Measurements from ENCODE around the gene MT1A. TPM values are rescaled to one million over a fixed set of nuclear protein-coding genes. Genes with fewer than 3 reads are reported as not detected.

Gene MT1A
- total RNA-seq, 4 donors from 2014 or later: 18.8 to 365 (median 93.3) TPM; not detected in 1

DNA sequence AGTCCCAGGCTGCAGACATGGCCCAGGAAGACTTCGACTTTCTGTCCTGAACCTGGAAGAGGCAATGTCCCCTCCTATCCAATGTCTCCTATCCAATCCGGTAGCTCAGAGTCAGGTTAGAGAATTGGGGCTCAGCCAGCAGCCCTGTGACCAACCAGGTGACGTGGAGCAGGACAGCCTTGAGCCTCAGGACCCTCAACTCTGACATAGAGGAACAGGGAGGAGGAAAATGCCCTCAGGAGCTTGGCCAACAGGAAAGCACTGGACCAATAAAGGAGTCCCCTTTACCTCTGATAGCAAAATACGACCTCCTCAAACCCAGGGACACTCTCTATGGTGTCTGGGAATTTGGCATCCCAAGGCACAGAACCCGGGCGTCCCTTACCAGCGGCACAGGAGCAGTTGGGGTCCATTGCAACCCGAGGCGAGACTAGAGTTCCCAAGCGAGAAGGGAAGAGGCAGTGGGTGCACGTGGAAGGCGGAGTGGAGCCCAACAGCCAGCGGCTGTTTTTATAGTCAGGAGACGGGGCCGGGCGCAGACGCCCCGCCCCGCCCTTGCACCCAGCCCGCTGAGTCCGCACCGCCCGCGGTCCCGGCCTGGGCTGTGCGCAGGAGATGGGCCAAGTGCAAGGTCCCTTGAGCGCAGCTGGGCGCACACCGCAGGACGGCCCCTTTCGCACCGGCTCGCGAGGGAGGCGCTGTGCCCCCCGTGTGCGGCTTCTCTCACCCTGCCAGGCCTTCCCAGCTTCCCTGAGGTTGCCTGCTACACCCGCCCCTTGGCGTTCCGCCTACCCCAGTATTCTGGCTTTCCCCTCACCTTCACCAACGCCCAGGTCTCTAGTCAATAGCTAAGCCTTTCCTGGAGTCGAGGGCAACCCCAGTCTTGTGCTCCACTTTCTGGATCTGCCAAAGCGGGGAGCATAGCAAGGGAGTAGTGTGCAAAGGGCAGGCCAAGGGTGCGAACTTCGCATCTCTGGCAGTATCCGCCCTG, 29.4 kb downstream of the MT1A start, which contains the start of gene MT1G:
MT1G (minus strand) TSS at position 485 of the 991 bp plus-strand sequence; CDS start at position 413, 72 bp downstream.
- peak in 1 of 2 donors; percentile 54 for TF ChIP-seq EP300 (IDR thresholded peaks at IDR 0.05)
- TF ChIP-seq, protein P1, sequence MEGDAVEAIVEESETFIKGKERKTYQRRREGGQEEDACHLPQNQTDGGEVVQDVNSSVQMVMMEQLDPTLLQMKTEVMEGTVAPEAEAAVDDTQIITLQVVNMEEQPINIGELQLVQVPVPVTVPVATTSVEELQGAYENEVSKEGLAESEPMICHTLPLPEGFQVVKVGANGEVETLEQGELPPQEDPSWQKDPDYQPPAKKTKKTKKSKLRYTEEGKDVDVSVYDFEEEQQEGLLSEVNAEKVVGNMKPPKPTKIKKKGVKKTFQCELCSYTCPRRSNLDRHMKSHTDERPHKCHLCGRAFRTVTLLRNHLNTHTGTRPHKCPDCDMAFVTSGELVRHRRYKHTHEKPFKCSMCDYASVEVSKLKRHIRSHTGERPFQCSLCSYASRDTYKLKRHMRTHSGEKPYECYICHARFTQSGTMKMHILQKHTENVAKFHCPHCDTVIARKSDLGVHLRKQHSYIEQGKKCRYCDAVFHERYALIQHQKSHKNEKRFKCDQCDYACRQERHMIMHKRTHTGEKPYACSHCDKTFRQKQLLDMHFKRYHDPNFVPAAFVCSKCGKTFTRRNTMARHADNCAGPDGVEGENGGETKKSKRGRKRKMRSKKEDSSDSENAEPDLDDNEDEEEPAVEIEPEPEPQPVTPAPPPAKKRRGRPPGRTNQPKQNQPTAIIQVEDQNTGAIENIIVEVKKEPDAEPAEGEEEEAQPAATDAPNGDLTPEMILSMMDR (IDR thresholded peaks at IDR 0.05): no peak
- WGBS, 2 donors: 12 to 15% methylated on average over 44 to 46 of the region's 46 CpGs

DNA sequence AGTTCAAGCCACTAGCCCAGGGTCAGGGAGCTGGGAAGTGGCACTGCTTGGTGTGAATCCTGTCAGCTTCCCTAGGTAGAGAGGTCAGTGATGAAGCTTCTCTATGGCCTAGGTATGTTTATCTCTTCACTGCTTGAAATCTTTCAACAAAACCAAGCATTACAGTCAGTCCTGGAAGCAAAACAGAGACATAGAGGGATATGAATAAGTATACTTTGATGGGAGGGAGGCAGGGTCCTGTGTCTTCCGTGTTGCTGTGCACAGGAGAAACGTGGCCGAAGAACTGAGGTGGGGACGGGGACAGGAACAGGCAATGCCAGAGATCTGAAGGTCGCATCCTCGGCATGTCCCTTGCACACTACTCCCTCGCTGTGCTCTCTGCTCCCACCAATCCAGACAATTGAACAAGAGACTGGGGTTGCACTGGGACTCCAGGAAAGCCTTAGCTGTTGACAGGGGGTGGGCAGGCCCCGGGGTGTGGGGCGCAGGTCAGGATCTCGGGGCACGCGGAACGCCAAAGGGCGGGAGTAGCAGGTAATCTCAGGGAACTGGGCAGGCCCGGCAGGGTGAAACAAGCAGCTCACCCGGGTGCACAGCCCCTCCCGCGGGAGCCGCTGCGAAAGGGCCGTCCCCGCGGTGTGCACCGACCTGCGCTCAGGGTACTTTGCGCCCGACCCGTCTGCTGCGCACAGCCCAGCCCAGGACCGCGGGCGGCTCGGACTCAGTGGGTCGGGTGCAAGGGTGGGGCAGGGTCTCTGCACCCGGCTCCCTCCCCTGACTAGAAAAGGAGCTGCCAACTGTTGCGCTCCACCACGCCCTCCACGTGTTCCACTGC, 30.8 kb downstream of the MT1A start, which contains the start of gene MT1H:
MT1H (plus strand) TSS at position 810 of the 835 bp plus-strand sequence. CDS start 71 bp downstream, outside the sequence.
- WGBS, 2 donors: 14 to 18% methylated on average over 38 of the region's 38 CpGs
- Histone ChIP-seq H3K4me3 (no peak within 1 kb of the TSS), H3K27ac (no peak within 1 kb of the TSS), H3K27me3 (peaks cover 0 to 98% of the 10 kb centered on the region in 2 donors), H3K9me3 (no peaks in the 10 kb centered on the region), H3K36me3 (no peaks in the 10 kb centered on the region), H3K4me1 (peaks cover 0 to 30% (median 9%) of the 10 kb centered on the region in 4 donors)
- TF ChIP-seq POLR2A (IDR thresholded peaks at IDR 0.05) (no peak), EP300 (IDR thresholded peaks at IDR 0.05) (no peak)
- TF ChIP-seq, protein P1 (IDR thresholded peaks at IDR 0.05): no peak
- no peak for DNase-seq (ENCODE audit: low spot score in 2 of 2)

More for the DNA sequence above, 29.4 kb downstream of the MT1A start, which contains the start of gene MT1G:
- Histone ChIP-seq H3K27me3 (peaks cover 0 to 98% of the 10 kb centered on the region in 2 donors), H3K4me3 (peak within 1 kb of the TSS in 3 of 4 donors; percentile 19 to 34 (median 31)), H3K4me1 (peaks cover 0 to 36% (median 12%) of the 10 kb centered on the region in 4 donors), H3K36me3 (no peaks in the 10 kb centered on the region), H3K27ac (no peak within 1 kb of the TSS), H3K9me3 (no peaks in the 10 kb centered on the region)
- no peak for DNase-seq (ENCODE audit: low spot score in 2 of 2)

DNA sequence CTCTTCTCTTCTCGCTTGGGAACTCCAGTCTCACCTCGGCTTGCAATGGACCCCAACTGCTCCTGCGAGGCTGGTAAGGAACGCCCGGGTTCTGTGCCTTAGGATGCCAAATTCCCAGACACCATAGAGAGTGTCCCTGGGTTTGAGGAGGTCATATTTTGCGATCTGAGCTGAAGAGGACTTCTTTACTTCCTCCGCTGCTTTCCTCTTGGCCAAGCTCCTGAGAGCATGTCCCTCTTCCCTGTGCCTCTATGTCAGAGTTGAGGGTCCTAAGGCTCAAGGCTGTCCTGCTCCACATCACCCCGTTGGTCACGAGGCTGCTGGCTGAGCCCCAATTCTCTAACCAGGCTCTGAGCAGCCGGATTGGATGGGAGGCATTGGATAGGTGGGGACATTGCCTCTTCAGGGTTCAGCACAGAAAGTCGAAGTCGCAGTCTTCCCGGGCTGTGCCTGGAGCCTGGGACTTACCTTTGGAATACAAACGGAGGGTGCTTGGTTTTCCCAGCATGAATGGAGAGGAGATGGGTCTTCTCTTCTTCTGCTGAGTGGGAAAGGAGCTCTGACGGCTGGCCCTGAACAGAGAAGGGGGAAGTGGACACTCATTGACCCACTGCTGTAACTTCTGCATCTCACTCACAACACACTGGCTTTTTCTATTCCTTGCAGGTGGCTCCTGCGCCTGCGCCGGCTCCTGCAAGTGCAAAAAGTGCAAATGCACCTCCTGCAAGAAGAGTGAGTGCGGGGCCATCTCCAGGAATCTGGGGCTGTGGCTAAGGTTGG, 31.6 kb downstream of the MT1A start:
- no peaks in the 10 kb centered on the region for H3K9me3 ChIP-seq
- TF ChIP-seq, protein P1 (IDR thresholded peaks at IDR 0.05): no peak
- TF ChIP-seq EP300 (IDR thresholded peaks at IDR 0.05): no peak
- peaks cover 0 to 30% (median 9%) of the 10 kb centered on the region in 4 donors for H3K4me1 ChIP-seq
- DNase-seq (ENCODE audit: low spot score in 2 of 2): no peak
- WGBS, 2 donors: 27 to 36% methylated on average over 18 to 19 of the region's 19 CpGs
- no peak overlapping the region for H3K27ac ChIP-seq
- H3K27me3 ChIP-seq: peaks cover 0 to 94% of the 10 kb centered on the region in 2 donors
- no peaks in the 10 kb centered on the region for H3K36me3 ChIP-seq
- H3K4me3 ChIP-seq: no peak overlapping the region

DNA sequence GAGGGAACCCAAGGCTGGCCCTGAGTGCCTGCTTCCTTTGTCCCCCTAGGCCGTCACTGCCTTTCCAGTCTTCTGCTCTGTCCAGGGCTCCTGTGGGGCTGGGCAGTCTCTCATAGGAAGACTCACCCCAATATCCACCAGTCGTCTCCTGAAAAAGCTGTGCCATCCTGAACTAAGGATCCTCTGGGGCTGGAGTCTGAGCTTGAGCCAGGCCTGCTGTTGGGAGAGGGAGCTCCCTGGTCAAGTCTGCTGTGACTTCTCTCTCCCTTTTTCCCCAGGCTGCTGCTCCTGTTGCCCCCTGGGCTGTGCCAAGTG, 32.1 kb downstream of the MT1A start:
- WGBS, 2 donors: 79% methylated on average over 2 of the region's 2 CpGs; no CpG with 5 or more reads in 1 of the 2 donors
- Histone ChIP-seq H3K4me3 (no peak overlapping the region), H3K9me3 (no peaks in the 10 kb centered on the region), H3K4me1 (peaks cover 0 to 33% (median 9%) of the 10 kb centered on the region in 4 donors), H3K27ac (no peak overlapping the region), H3K27me3 (peaks cover 0 to 95% of the 10 kb centered on the region in 2 donors), H3K36me3 (no peaks in the 10 kb centered on the region)
- no peak for TF ChIP-seq EP300 (IDR thresholded peaks at IDR 0.05)
- TF ChIP-seq POLR2A (IDR thresholded peaks at IDR 0.05): no peak
- TF ChIP-seq, protein P1 (IDR thresholded peaks at IDR 0.05): no peak
- DNase-seq (ENCODE audit: low spot score in 2 of 2): no peak

Data from tibial nerve (tissue), 4 donors.